GM12892 (cell line): ENCODE results near the gene NUDT19.
"Not testable (repeated sequence)": the region's sequence is repeated elsewhere in the genome, so short reads cannot be mapped to it uniquely, and the experiment has no call there.

Experiments
- POLR2A ChIP-seq: IDR thresholded peaks from 2 replicates; pipeline ENCODE4 v1.6.1; 2011; ENCODE audit warnings: low read depth, low read length, control low read depth
- POLR2AphosphoS5 ChIP-seq: IDR thresholded peaks from 2 replicates; pipeline ENCODE4 v1.6.1; 2011; ENCODE audit warnings: low read depth, low read length, control low read depth
- TAF1 ChIP-seq: IDR thresholded peaks from 2 replicates; pipeline ENCODE4 v1.6.1; 2011; ENCODE audit warnings: low read depth, mild to moderate bottlenecking, control low read depth, low read length, borderline replicate concordance

DNA sequence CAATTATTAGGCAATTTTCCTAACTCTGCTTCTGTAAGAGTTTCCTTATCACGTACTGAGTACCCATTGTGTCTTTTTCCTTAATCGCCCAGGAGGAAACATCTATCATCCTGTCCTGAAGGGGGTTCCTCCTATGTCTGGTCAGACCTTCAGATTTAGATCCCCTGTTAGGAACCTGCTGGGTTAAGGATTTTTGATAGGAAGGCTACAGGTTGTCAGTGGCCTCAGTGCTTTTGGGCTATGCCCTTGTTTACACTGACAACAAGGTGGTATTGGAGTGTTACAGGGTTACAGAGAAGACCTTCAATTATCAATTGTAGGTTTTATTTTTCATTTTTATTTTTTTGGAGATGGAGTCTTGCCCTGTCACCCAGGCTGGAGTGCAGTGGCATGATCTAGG, 3.2 kb downstream of the NUDT19 start:
- TF ChIP-seq POLR2AphosphoS5, POLR2A, TAF1: not testable (repeated sequence)
